Measurements from ENCODE around the gene CT55. TPM values are rescaled to one million over a fixed set of nuclear protein-coding genes. Genes with fewer than 3 reads are reported as not detected.
"Not testable (repeated sequence)": the region's sequence is repeated elsewhere in the genome, so short reads cannot be mapped to it uniquely, and the experiment has no call there.

Gene CT55, protein sequence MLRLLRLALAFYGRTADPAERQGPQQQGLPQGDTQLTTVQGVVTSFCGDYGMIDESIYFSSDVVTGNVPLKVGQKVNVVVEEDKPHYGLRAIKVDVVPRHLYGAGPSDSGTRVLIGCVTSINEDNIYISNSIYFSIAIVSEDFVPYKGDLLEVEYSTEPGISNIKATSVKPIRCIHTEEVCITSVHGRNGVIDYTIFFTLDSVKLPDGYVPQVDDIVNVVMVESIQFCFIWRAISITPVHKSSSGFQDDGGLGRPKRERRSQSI
- total RNA-seq, result not detected

DNA sequence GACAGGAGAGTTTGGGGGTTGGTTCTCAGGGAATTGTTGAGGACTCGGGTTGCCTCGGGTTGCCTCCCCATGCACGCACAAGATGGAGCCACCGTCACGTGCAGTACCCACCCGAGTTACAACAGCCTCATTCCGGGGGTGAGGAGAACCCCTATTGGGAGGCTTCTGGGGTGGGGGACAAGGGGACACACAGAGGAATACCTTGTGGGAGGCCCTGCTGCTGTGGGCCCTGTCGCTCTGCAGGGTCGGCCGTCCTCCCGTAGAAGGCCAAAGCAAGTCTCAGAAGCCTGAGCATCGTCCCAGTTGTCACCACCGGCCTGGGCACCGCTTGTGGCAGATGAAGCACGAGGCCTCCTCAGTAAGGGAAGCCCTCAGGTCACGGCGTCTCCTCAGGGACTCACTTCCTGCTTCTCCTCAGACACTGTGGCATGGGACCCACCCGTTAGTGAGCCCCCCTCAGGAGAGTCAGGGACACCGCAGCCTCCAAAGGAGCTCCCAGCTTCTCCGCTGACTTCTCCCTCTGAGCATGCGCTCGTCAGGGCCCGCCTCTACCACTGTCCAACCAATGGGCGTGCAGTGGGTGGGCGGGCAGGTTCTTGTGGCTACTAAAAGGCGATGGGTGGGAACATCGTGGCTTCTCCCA is at the start of gene CT55:
Gene CT55, minus strand, starts transcription at position 522 of the 643 bp plus-strand sequence. Its CDS starts 227 bp downstream, at position 295.
- ATAC-seq (ENCODE audit: low read depth) (no peak), DNase-seq (no peak)
- H3K9me3 Mint-ChIP-seq, result no peaks in the 10 kb centered on the region
- peaks cover 1% of the 10 kb centered on the region for H3K4me1 Mint-ChIP-seq
- no peak within 1 kb of the TSS for H3K27ac Mint-ChIP-seq
- no peak within 1 kb of the TSS for H3K4me3 Mint-ChIP-seq
- H3K36me3 Mint-ChIP-seq, result no peaks in the 10 kb centered on the region
- POLR2A ChIA-PET, result no interaction called here
- peaks cover 2% of the 10 kb centered on the region for H3K27me3 Mint-ChIP-seq

DNA sequence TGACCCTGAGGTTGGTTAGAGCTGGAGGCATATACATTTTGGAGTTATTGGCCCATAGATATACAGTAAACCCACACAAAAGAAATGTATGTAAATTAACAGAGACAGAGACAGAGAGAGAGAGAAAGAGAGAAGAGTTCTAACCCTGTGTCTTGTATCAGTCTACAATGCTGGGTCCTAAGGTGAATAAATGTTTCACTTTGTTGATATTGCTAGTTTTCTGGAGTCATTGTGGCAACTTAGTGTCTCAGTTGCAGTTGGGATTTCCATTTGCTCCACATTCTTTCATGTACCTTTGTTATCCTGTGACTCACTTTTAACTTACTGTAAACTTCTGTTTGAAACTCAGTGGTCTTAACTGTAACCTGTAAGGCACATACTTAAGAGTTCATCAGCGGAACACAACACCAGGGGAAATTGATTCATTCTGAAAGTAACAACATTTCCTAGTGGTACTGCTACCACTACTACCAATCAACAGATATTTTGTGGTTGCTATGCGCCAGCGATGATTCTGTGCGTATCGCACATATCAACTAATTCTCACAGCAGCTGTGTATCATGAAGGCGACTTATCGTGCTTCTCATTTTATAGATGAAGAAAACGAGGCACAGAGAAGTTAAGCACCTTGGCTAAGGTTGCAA is 42.1 kb upstream of the CT55 start:
- Mint-ChIP-seq H3K9me3 (no peaks in the 10 kb centered on the region), H3K27ac (no peak overlapping the region), H3K27me3 (no peaks in the 10 kb centered on the region), H3K4me3 (no peak overlapping the region), H3K36me3 (no peaks in the 10 kb centered on the region), H3K4me1 (peaks cover 2% of the 10 kb centered on the region)
- DNase-seq (no peak), ATAC-seq (ENCODE audit: low read depth) (no peak)
- POLR2A ChIA-PET, result no interaction called here

DNA sequence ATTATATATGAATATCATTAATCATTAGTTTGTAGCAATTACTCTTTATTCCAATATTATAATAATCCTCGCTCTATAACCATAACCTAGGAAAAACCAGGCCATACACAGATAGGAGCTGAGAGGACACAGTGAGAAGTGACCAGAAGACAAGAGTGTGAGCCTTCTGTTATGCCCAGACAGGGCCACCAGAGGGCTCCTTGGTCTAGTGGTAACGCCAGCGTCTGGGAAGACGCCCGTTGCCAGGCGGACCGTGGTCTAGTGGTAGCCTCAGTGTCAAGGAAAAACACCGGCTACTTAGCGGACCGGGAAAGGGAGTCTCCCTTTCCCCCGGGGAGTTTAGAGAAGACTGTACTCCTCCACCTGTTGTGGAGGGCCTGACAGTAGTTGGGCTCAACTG is 35.2 kb upstream of the CT55 start:
- H3K4me3 Mint-ChIP-seq; H3K27ac Mint-ChIP-seq; H3K4me1 Mint-ChIP-seq; H3K27me3 Mint-ChIP-seq; POLR2A ChIA-PET; ATAC-seq (ENCODE audit: low read depth); H3K36me3 Mint-ChIP-seq; H3K9me3 Mint-ChIP-seq: not testable (repeated sequence)
- peak; percentile 31 for DNase-seq

DNA sequence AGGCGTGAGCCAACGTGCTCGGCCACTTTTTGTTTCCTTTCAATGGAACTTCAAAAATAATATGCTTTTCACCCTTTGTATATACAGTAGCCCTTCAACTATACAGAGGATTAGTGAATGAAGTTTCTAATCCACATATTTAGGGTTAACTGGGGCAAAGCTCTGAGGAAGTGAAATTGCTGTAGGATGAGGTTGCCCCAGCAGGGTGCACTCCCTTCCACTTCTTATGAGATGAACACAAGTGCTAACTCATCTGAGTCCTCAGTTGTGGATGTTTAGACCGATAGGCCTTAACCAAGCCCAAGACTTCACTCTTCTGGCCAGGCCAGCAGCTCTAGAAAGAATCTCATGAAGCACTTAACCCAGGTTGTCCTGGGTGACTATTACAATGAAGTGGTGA is 29.1 kb upstream of the CT55 start:
- POLR2A ChIA-PET, result no interaction called here
- no peaks in the 10 kb centered on the region for H3K36me3 Mint-ChIP-seq
- no peak overlapping the region for H3K4me3 Mint-ChIP-seq
- ATAC-seq (ENCODE audit: low read depth) (no peak), DNase-seq (no peak)
- H3K27ac Mint-ChIP-seq, result no peak overlapping the region
- H3K9me3 Mint-ChIP-seq, result no peaks in the 10 kb centered on the region
- H3K27me3 Mint-ChIP-seq, result peaks cover 13% of the 10 kb centered on the region
- H3K4me1 Mint-ChIP-seq, result no peaks in the 10 kb centered on the region

DNA sequence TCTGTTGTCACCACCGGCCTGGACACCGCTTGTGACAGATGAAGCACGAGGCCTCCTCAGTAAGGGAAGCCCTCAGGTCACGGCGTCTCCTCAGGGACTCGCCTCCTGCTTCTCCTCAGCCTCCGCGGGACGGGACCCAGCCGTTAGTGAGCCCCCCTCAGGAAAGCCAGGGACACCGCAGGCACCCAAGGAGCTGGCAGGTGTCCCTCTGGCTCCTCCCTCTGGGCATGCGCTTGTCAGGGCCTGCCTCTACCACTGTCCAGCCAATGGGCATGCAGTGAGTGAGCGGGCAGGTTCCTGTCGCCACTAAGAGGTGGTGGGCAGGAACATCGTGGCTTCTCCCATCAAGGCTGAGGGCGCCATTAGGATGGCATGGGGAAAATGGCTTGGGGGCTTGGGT is 23.5 kb upstream of the CT55 start:
- Mint-ChIP-seq H3K9me3 (no peaks in the 10 kb centered on the region), H3K36me3 (no peaks in the 10 kb centered on the region), H3K4me3 (no peak overlapping the region), H3K4me1 (no peaks in the 10 kb centered on the region), H3K27me3 (peaks cover 6% of the 10 kb centered on the region), H3K27ac (no peak overlapping the region)
- no peak for ATAC-seq (ENCODE audit: low read depth)
- POLR2A ChIA-PET, result no interaction called here
- DNase-seq, result no peak

DNA sequence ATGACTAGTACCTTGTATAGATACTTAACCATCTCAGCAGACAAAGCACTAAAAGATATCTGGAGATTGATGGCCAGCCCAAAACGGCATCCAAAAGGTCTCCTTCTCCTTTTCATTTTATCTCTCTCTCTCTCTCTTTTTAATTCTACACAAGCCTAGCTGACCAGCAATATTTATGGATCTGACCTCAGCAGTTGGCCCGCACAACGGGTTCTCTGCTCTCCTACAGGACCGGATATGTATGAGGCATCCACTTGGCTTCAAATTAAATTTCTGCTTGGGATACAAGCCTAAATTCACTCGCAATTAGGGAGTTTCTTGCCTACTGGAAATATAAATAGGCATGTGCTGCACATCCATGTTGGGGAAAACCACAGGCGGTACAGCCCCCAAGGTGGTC is 22.5 kb upstream of the CT55 start:
- no peak overlapping the region for H3K27ac Mint-ChIP-seq
- peaks cover 6% of the 10 kb centered on the region for H3K27me3 Mint-ChIP-seq
- H3K36me3 Mint-ChIP-seq, result no peaks in the 10 kb centered on the region
- POLR2A ChIA-PET, result no interaction called here
- DNase-seq, result no peak
- no peaks in the 10 kb centered on the region for H3K4me1 Mint-ChIP-seq
- H3K4me3 Mint-ChIP-seq, result no peak overlapping the region
- no peaks in the 10 kb centered on the region for H3K9me3 Mint-ChIP-seq
- no peak for ATAC-seq (ENCODE audit: low read depth)

DNA sequence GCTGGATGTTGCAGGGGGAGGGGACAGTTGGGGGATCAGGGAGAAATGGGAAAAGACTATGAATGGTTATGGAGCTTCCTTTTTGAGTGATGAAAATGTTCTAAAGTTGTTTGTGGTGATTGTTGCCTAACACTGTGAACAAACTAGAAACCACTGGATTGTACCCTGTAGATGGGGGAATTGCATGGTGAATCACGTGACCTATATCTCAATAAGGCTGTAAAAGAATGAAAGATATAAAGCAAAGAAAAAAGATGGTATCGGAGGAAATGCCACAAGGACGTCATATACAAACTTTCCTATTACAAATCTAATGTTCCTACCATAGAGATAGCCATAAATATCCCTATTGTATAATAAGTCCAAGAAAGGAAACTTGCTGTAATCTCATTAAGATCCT is 20.6 kb upstream of the CT55 start:
- Mint-ChIP-seq H3K4me3 (no peak overlapping the region), H3K36me3 (no peaks in the 10 kb centered on the region), H3K27ac (no peak overlapping the region), H3K4me1 (no peaks in the 10 kb centered on the region), H3K9me3 (no peaks in the 10 kb centered on the region), H3K27me3 (peaks cover 12% of the 10 kb centered on the region)
- ATAC-seq (ENCODE audit: low read depth) (no peak), DNase-seq (no peak)
- POLR2A ChIA-PET, result no interaction called here

DNA sequence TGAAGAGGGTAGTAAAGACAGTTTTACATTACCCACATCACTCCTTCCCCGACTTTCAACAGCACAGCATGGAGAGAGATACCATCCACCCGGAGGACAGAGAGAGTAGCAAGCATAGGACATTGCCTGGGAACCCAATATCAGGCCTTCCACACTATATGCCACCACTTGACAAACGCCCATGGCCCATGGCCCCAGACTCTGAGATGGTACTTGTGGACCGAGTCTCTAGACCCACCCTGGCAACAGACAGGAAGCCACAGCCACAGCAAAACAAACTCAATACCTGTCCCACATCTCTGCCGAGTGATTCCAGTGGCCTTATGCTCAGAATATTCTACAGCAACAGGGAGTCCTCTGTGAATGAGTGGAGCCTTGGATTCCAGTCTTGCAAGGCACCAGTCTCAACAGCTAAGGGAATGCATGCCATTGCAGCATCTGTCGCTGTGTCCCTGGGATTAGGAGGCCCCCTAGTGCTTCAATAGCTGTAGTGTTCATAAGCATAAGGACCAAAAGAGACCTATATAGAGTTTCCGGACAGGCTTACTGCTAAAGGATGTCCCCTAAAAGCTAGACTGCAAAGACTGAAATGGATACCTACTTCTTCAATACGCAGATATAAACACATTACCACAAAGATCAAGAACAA is 14.7 kb upstream of the CT55 start:
- DNase-seq (no peak), ATAC-seq (ENCODE audit: low read depth) (peak; percentile 60)
- Mint-ChIP-seq H3K27ac (no peak overlapping the region), H3K4me1 (no peaks in the 10 kb centered on the region), H3K27me3 (peaks cover 14% of the 10 kb centered on the region), H3K36me3 (no peaks in the 10 kb centered on the region), H3K4me3 (no peak overlapping the region), H3K9me3 (no peaks in the 10 kb centered on the region)
- POLR2A ChIA-PET, result no interaction called here

DNA sequence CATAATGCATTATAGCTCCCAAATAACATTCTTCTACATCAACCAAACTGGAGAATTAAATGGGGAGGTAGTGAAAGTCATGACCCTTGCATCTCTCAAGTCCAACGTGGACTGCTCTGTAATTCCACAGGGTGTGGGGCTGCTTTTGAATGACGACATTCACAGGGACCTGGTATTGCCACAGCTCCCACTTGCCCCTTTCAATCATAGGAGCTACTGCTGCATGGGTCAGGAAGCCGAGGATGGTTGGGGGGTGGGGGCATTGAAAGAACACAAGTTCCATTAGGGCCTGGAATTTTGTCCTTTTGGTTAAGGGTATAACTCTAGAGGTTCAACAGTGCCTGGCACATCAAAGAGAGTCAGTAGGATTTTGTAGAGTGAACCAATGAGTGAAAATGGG is 7.4 kb upstream of the CT55 start:
- no peaks in the 10 kb centered on the region for H3K4me1 Mint-ChIP-seq
- no peaks in the 10 kb centered on the region for H3K9me3 Mint-ChIP-seq
- H3K4me3 Mint-ChIP-seq, result no peak overlapping the region
- no peak for ATAC-seq (ENCODE audit: low read depth)
- no peak overlapping the region for H3K27ac Mint-ChIP-seq
- POLR2A ChIA-PET, result no interaction called here
- DNase-seq, result no peak
- H3K36me3 Mint-ChIP-seq, result no peaks in the 10 kb centered on the region
- peaks cover 2% of the 10 kb centered on the region for H3K27me3 Mint-ChIP-seq

DNA sequence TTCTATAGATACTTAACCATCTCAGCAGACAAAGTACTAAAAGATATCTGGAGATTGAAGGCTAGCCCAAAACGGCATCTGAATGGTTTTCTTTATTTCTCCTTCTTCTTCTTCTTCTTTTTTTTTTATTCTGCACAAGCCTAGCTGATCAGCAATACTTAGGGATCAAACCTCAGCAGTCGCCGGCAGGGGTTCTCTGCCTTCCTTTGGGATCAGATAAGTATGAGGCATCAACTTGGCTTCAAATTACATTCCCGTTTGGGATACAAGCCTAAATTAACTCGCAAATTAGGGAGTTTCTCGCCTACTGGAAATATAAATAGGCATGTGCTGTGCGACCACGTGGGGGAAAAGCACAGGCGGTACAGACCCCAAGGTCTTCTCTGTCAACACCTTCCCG is 730 bp downstream of the CT55 start:
- H3K27ac Mint-ChIP-seq, result no peak overlapping the region
- H3K27me3 Mint-ChIP-seq, result peaks cover 2% of the 10 kb centered on the region
- no peaks in the 10 kb centered on the region for H3K9me3 Mint-ChIP-seq
- DNase-seq, result no peak
- H3K4me1 Mint-ChIP-seq, result peaks cover 1% of the 10 kb centered on the region
- H3K36me3 Mint-ChIP-seq, result no peaks in the 10 kb centered on the region
- H3K4me3 Mint-ChIP-seq, result no peak overlapping the region
- POLR2A ChIA-PET, result no interaction called here
- no peak for ATAC-seq (ENCODE audit: low read depth)

DNA sequence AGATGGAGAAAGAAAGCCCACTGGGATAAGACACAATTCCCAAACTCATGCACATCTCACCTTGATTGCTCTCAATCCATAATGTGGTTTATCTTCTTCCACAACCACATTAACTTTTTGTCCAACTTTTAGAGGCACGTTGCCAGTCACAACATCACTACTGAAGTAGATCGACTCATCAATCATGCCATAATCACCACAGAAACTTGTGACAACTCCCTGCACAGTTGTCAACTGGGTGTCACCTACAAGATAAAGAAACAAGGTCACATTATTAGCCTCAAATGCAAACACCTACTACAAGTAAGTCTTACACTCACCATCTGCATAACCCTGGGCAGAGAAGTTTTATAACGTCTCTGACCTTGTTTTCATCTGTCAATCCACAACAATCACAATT is 1.7 kb downstream of the CT55 start:
- H3K27me3 Mint-ChIP-seq; H3K9me3 Mint-ChIP-seq; H3K4me1 Mint-ChIP-seq; ATAC-seq (ENCODE audit: low read depth); POLR2A ChIA-PET; H3K27ac Mint-ChIP-seq; H3K36me3 Mint-ChIP-seq; DNase-seq; H3K4me3 Mint-ChIP-seq: not testable (repeated sequence)

DNA sequence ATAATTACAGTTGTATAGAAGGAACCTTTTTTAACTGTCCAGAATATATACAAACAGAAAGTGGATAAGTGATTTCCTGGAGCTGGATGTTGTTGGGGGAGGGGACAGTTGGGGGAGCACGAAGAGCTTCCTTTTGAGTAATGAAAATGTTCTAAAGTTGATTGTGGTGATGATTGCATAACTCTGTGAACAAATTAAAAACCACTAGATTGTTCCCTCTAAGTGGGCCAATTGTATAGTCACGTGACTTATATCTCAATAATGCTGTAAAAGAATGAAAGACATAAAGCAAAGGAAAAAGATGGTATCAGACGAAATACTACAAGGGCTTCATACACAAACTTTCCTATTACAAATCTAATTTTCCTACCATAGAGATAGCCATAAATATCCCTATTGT is 2.7 kb downstream of the CT55 start:
- no peak for ATAC-seq (ENCODE audit: low read depth)
- POLR2A ChIA-PET, result no interaction called here
- Mint-ChIP-seq H3K4me1 (peaks cover 1% of the 10 kb centered on the region), H3K27ac (no peak overlapping the region), H3K4me3 (no peak overlapping the region), H3K9me3 (no peaks in the 10 kb centered on the region), H3K27me3 (peaks cover 2% of the 10 kb centered on the region), H3K36me3 (no peaks in the 10 kb centered on the region)
- no peak for DNase-seq

DNA sequence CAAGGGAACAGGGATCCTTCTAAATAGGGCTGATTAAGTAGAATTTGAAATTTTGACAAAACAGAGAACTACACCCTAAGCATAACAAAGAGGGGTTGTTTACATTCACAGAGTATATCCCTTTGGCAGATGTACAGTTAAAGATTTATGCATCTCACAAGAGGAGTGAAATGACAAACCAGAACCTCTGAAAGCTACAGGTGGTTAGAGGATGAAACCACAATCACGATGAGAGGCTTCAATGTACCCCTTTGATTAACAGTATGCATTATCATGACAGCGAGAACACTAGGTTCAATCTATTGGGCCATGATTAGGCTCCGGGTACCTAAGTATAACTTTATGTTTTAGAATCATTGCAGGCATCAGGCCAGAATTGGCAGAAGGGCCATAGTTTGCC is 16.5 kb downstream of the CT55 start:
- ATAC-seq (ENCODE audit: low read depth); H3K36me3 Mint-ChIP-seq; H3K9me3 Mint-ChIP-seq; DNase-seq; H3K27ac Mint-ChIP-seq; H3K27me3 Mint-ChIP-seq; POLR2A ChIA-PET; H3K4me3 Mint-ChIP-seq; H3K4me1 Mint-ChIP-seq: not testable (repeated sequence)

DNA sequence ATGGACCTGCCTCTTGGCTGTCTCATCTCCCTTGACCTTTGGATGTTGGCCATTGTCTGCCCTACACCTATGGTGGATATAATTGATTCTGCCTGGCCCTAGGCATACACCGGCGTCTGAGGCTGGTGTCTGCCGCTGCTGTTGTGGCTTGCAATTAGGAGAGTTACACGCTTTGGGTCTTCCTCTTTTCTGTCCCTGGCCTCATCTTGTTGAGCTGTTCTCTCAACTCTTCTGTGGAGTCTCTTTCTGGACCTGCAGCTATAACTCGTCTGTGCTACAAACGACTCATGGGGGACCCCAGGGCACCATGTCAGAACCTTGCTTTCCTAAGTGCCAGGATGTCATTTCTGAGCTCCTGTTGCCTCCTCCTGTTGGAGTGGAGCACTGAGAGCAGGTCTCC is 45.1 kb downstream of the CT55 start:
- H3K36me3 Mint-ChIP-seq; H3K27ac Mint-ChIP-seq; H3K27me3 Mint-ChIP-seq; H3K4me3 Mint-ChIP-seq; H3K4me1 Mint-ChIP-seq; ATAC-seq (ENCODE audit: low read depth); H3K9me3 Mint-ChIP-seq; POLR2A ChIA-PET; DNase-seq: not testable (repeated sequence)

All from activated naive CD8-positive, alpha-beta T cell treated with anti-CD3 and anti-CD28 coated beads, Interleukin-2, amount 10 ng/mL, durations not matched to agents 7 days and 5 days (primary cell).